IPS-18c (cell line): ENCODE results near the gene ARL17B.
"Not testable (repeated sequence)": the region's sequence is repeated elsewhere in the genome, so short reads cannot be mapped to it uniquely, and the experiment has no call there.

Source experiments
- H3K4me3 ChIP-seq: 2 replicates; pipeline ENCODE4 v1.7.0; 2013; ENCODE audit warnings: low read depth, mild to moderate bottlenecking, low read length, moderate library complexity; ENCODE audit not compliant: insufficient read depth
- H3K9me3 ChIP-seq: one replicate; pipeline ENCODE4 v1.6.1; 2013; ENCODE audit warnings: mild to moderate bottlenecking, low read length, moderate library complexity; ENCODE audit not compliant: control insufficient read depth, insufficient read depth

Gene ARL17B

GRCh38 chr17:46361755-46362154 lies at the start of gene ARL17B:
ARL17B (minus strand) TSS chr17:46361766; CDS start chr17:46358397, 3,369 bp downstream.
- not testable (repeated sequence) for H3K4me3 ChIP-seq, H3K9me3 ChIP-seq

- not testable (repeated sequence) for H3K9me3 ChIP-seq, H3K4me3 ChIP-seq
These were observed 48.3 kb upstream of the ARL17B start for GRCh38 chr17:46409864-46410263.

GRCh38 chr17:46407155-46407554 lies 45.6 kb upstream of the ARL17B start:
- not testable (repeated sequence) for H3K9me3 ChIP-seq, H3K4me3 ChIP-seq

GRCh38 chr17:46401033-46401787 lies 39.6 kb upstream of the ARL17B start:
- H3K9me3 ChIP-seq: not testable (repeated sequence)

GRCh38 chr17:46400543-46400942 lies 39.0 kb upstream of the ARL17B start:
- not testable (repeated sequence) for H3K9me3 ChIP-seq, H3K4me3 ChIP-seq

More at GRCh38 chr17:46401033-46401787, 39.6 kb upstream of the ARL17B start:
- H3K4me3 ChIP-seq: not testable (repeated sequence)

GRCh38 chr17:46399993-46400392 lies 38.4 kb upstream of the ARL17B start:
- H3K9me3 ChIP-seq, H3K4me3 ChIP-seq: not testable (repeated sequence)

- H3K9me3 ChIP-seq, H3K4me3 ChIP-seq: not testable (repeated sequence)
These were observed 34.7 kb upstream of the ARL17B start for GRCh38 chr17:46396292-46396691.

GRCh38 chr17:46393702-46394101 lies 32.1 kb upstream of the ARL17B start:
- H3K4me3 ChIP-seq: not testable (repeated sequence)

GRCh38 chr17:46385491-46385890 lies 23.9 kb upstream of the ARL17B start:
- H3K4me3 ChIP-seq, H3K9me3 ChIP-seq: not testable (repeated sequence)

More at GRCh38 chr17:46393702-46394101, 32.1 kb upstream of the ARL17B start:
- H3K9me3 ChIP-seq: not testable (repeated sequence)

GRCh38 chr17:46383118-46383517 lies 21.6 kb upstream of the ARL17B start:
- not testable (repeated sequence) for H3K9me3 ChIP-seq

GRCh38 chr17:46373418-46373817 lies 11.9 kb upstream of the ARL17B start:
- not testable (repeated sequence) for H3K4me3 ChIP-seq

More at GRCh38 chr17:46383118-46383517, 21.6 kb upstream of the ARL17B start:
- H3K4me3 ChIP-seq: not testable (repeated sequence)

GRCh38 chr17:46372236-46373229 lies 11.0 kb upstream of the ARL17B start:
- not testable (repeated sequence) for H3K9me3 ChIP-seq

More at GRCh38 chr17:46373418-46373817, 11.9 kb upstream of the ARL17B start:
- not testable (repeated sequence) for H3K9me3 ChIP-seq

GRCh38 chr17:46367520-46367919 lies 6.0 kb upstream of the ARL17B start:
- not testable (repeated sequence) for H3K4me3 ChIP-seq

More at GRCh38 chr17:46372236-46373229, 11.0 kb upstream of the ARL17B start:
- not testable (repeated sequence) for H3K4me3 ChIP-seq

GRCh38 chr17:46361145-46361735 lies 326 bp downstream of the ARL17B start:
- H3K9me3 ChIP-seq, H3K4me3 ChIP-seq: not testable (repeated sequence)

More at GRCh38 chr17:46367520-46367919, 6.0 kb upstream of the ARL17B start:
- not testable (repeated sequence) for H3K9me3 ChIP-seq

- H3K4me3 ChIP-seq, H3K9me3 ChIP-seq: not testable (repeated sequence)
These were observed 7.7 kb downstream of the ARL17B start for GRCh38 chr17:46353856-46354255.

GRCh38 chr17:46349060-46349459 lies 12.5 kb downstream of the ARL17B start:
- not testable (repeated sequence) for H3K9me3 ChIP-seq, H3K4me3 ChIP-seq

- H3K9me3 ChIP-seq, H3K4me3 ChIP-seq: not testable (repeated sequence)
These were observed 13.2 kb downstream of the ARL17B start for GRCh38 chr17:46348345-46348744.
